Heart left ventricle (tissue), 16 donors: ENCODE results near the gene FHL5. TPM values are rescaled to one million over a fixed set of nuclear protein-coding genes. Genes with fewer than 3 reads are reported as not detected.

ENCODE experiments used
- ATAC-seq, 4 donors: fragments of 200-7000 bp; cut with Tn5 transposase; one replicate each; pipeline ENCODE4 v1.9.1; 2020 to 2022; ENCODE audit warnings: moderate library complexity in 4 of 4, mild to moderate bottlenecking in 3 of 4, moderate number of reproducible peaks in 1 of 4
- DNase-seq, 5 donors: peaks; one replicate each; pipeline ENCODE4 v3.0.0-alpha.2; 2020
- H3K27ac ChIP-seq, 12 donors: fragments of 200-600 bp; sonication (generic) in 4 of 12; one replicate each; pipeline versions ENCODE4 v1.5.0 to v1.8.0; 2016 to 2022; ENCODE audit warnings: mild to moderate bottlenecking in 2 of 12
- H3K27me3 ChIP-seq, 9 donors: fragments of 200-600 bp; sonication (generic) in 2 of 9; one replicate each; pipeline versions ENCODE4 v1.5.1 to v1.8.0; 2016 to 2022; ENCODE audit warnings: mild to moderate bottlenecking in 3 of 9
- H3K36me3 ChIP-seq, 9 donors: fragments of 200-600 bp; sonication (generic) in 2 of 9; one replicate each; pipeline versions ENCODE4 v1.5.0 to v1.8.0; 2018 to 2022; ENCODE audit warnings: mild to moderate bottlenecking in 2 of 9
- H3K4me1 ChIP-seq, 12 donors: fragments of 200-600 bp; sonication (generic) in 4 of 12; one replicate each; pipeline versions ENCODE4 v1.5.0 to v1.8.0; 2016 to 2022; ENCODE audit warnings: mild to moderate bottlenecking in 3 of 12
- H3K4me3 ChIP-seq, 12 donors: fragments of 200-600 bp; sonication (generic) in 4 of 12; one replicate each; pipeline versions ENCODE4 v1.5.0 to v1.8.0; 2017 to 2022; ENCODE audit warnings: mild to moderate bottlenecking in 9 of 12, moderate library complexity in 4 of 12
- H3K9me3 ChIP-seq, 12 donors: fragments of 200-600 bp; sonication (generic) in 4 of 12; one replicate each; pipeline versions ENCODE4 v1.5.0 to v1.8.0; 2016 to 2022; ENCODE audit warnings: mild to moderate bottlenecking in 1 of 12
- POLR2A ChIP-seq, 2 donors: fragments of 450-650 bp; IDR thresholded peaks; one replicate each; pipeline ENCODE4 v1.6.1; 2017; ENCODE audit warnings: antibody characterized with exemption in 2 of 2, mild to moderate bottlenecking in 2 of 2, moderate library complexity in 2 of 2
- WGBS, 4 donors: extraction: QIAGEN DNeasy Blood & Tissue Kit in 2 of 4; methylation state at CpG; one replicate each; pipeline versions ENCODE4 v1.1.5 to v1.1.7; 2013 to 2018; 5-methylcytosine and 5-hydroxymethylcytosine counted together
- intact Hi-C, 10 donors: fragments of 100-400 bp; cut with DNase I; formaldehyde crosslinking; loops; one replicate each; pipeline versions ENCODE4 v1.11.1 to v1.14.2; 2022
- polyA plus RNA-seq, 2 donors: library from polyadenylated mRNA; stranded (reverse); fragments of 200-250 nt; gene quantifications; one replicate each; pipeline ENCODE4 v1.2.3, GENCODE V29; 2013
- total RNA-seq, 9 donors: library from RNA; depleted of rRNA in 2 of 9; stranded (reverse); fragments of >200 nt in 2 of 9; fragmentation: NEBNext Ultra II Directional in 3 of 9; extraction: Animal tissue kit (Norgen Biotek cat#: 25700) in 3 of 9; gene quantifications; one replicate each; pipeline versions ENCODE4 v1.1.0 to v1.2.4, GENCODE V29; 2016 to 2023
- TF ChIP-seq, protein P1 (sequence below), 12 donors: fragments of 200-600 bp; sonication (generic) in 4 of 12; IDR thresholded peaks; one replicate each; pipeline versions ENCODE4 v1.5.0 to v1.8.0; 2018 to 2022; ENCODE audit warnings: antibody characterized with exemption in 12 of 12, mild to moderate bottlenecking in 5 of 12
- donor health status: ischemic (EF 13 %, LVEDD 7.1; RV severe dilation, severe dysfunction).
- donor health status: healthy with polysubstance abuse.
- donor health status: DM: no; HTN: yes; CAD: no.
- donor health status: DM: no; HTN: no; CAD: no.
- donor health status: ischemic (EF 25% LVEDD 6.9; RV normal size, moderate dysfunction).
- donor health status: ischemic (EF 25% LVEDD 5.7; RV mildly dilated, moderate dysfunction).
- donor health status: healthy.
- donor health status: DM: yes; HTN: yes; CAD: no.
- donor health status: ischemic (EF 35%, LVEDD 5.7; RV mildly dilated, moderate dysfunction).
- donor health status: nonischemic (EF 11% LVEDD 7.7; RV severe dilation, severe dysfunction).
- donor health status: DM: yes; HTN: yes; CAD: no.
- donor health status: PGD.
- donor health status: ischemic (EF 29% LVEDD 5.4; RV normal size, mild dysfunction).
- donor health status: nonischemic (EF 23%, LVEDD 6.1; RV moderate dilation, normal function).

Gene FHL5
- total and polyA plus RNA-seq, 11 donors = 1.5 to 17.9 (median 4.1) TPM

DNA sequence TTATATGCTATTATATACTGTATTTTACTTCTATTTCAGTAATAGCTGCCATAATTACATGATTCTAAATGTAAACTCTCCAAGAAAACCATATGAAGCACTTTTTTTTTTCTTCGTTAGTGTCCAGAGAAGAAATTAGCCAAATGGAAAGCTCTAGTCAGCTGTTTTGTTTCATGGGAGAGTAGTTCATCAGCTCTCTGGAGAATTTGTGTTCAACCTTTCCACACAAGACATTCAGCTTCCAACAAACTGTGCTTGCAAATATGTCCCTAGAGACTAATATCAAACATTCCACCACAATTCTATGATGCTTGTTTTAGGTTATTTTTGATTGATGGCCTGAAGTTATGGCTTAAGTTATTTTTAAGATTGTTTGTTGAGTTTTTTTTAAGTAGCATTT is 19.5 kb downstream of the FHL5 start:
- Histone ChIP-seq H3K9me3 (no peaks in the 10 kb centered on the region), H3K4me1 (no peaks in the 10 kb centered on the region), H3K36me3 (no peaks in the 10 kb centered on the region), H3K4me3 (no peak overlapping the region), H3K27ac (peak overlapping the region in 2 of 12 donors; percentile 26 to 58), H3K27me3 (no peaks in the 10 kb centered on the region)
- TF ChIP-seq, protein P1, sequence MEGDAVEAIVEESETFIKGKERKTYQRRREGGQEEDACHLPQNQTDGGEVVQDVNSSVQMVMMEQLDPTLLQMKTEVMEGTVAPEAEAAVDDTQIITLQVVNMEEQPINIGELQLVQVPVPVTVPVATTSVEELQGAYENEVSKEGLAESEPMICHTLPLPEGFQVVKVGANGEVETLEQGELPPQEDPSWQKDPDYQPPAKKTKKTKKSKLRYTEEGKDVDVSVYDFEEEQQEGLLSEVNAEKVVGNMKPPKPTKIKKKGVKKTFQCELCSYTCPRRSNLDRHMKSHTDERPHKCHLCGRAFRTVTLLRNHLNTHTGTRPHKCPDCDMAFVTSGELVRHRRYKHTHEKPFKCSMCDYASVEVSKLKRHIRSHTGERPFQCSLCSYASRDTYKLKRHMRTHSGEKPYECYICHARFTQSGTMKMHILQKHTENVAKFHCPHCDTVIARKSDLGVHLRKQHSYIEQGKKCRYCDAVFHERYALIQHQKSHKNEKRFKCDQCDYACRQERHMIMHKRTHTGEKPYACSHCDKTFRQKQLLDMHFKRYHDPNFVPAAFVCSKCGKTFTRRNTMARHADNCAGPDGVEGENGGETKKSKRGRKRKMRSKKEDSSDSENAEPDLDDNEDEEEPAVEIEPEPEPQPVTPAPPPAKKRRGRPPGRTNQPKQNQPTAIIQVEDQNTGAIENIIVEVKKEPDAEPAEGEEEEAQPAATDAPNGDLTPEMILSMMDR (IDR thresholded peaks at IDR 0.05) = no peak
- intact Hi-C loops = no loop called here
- WGBS, 4 donors = 63 to 76% (median 75%) methylated on average over 1 of the region's 1 CpG
- no peak for DNase-seq
- peak in 1 of 4 donors; percentile 54 for ATAC-seq

- Histone ChIP-seq H3K36me3 (no peaks in the 10 kb centered on the region), H3K4me3 (no peak overlapping the region), H3K4me1 (no peaks in the 10 kb centered on the region), H3K9me3 (no peaks in the 10 kb centered on the region), H3K27me3 (peaks cover 0 to 1% (median 0%) of the 10 kb centered on the region in 9 donors), H3K27ac (peak overlapping the region in 1 of 12 donors; percentile 19)
- DNase-seq = no peak
- no peak for TF ChIP-seq POLR2A (IDR thresholded peaks at IDR 0.05)
- TF ChIP-seq, protein P1 (IDR thresholded peaks at IDR 0.05) = no peak
- 59 to 78% (median 72%) methylated on average over 2 of the region's 2 CpGs for WGBS, 4 donors
- no peak for ATAC-seq
- intact Hi-C loops = no loop called here
Observed at GRCh38 chr6:96604420-96604819, 41.5 kb downstream of the FHL5 start.

- Histone ChIP-seq H3K27me3 (peaks cover 0 to 7% (median 0%) of the 10 kb centered on the region in 9 donors), H3K4me1 (no peaks in the 10 kb centered on the region), H3K27ac (peak overlapping the region in 2 of 12 donors; percentile 18 to 43), H3K9me3 (no peaks in the 10 kb centered on the region), H3K4me3 (no peak overlapping the region), H3K36me3 (no peaks in the 10 kb centered on the region)
- intact Hi-C loops = no loop called here
- TF ChIP-seq, protein P1 (IDR thresholded peaks at IDR 0.05) = no peak
- no peak for TF ChIP-seq POLR2A (IDR thresholded peaks at IDR 0.05)
- no peak for DNase-seq
- ATAC-seq = no peak
Observed at GRCh38 chr6:96608074-96608473, 45.1 kb downstream of the FHL5 start.

- WGBS, 4 donors = 91 to 100% (median 93%) methylated on average over 1 of the region's 1 CpG
Observed at GRCh38 chr6:96610019-96610418, 47.1 kb downstream of the FHL5 start.

More at GRCh38 chr6:96610019-96610418, 47.1 kb downstream of the FHL5 start:
- TF ChIP-seq POLR2A (IDR thresholded peaks at IDR 0.05) = no peak
- TF ChIP-seq, protein P1 (IDR thresholded peaks at IDR 0.05) = no peak
- intact Hi-C loops = no loop called here
- DNase-seq (no peak), ATAC-seq (no peak)
- no peaks in the 10 kb centered on the region for H3K36me3 ChIP-seq
- H3K4me3 ChIP-seq = no peak overlapping the region
- H3K27ac ChIP-seq = no peak overlapping the region
- peaks cover 0 to 7% (median 0%) of the 10 kb centered on the region in 9 donors for H3K27me3 ChIP-seq
- H3K9me3 ChIP-seq = no peaks in the 10 kb centered on the region
- H3K4me1 ChIP-seq = no peaks in the 10 kb centered on the region
